HEK293T (cell line): ENCODE measurements around the gene TM4SF4.

Experiments used
- BHLHE40 ChIP-seq: fragments of 450-650 bp; IDR thresholded peaks from 2 replicates; pipeline ENCODE4 v1.6.1; 2016; ENCODE audit warnings: mild to moderate bottlenecking, moderate library complexity, borderline replicate concordance
- LEF1 ChIP-seq: fragments of 450-650 bp; IDR thresholded peaks from 2 replicates; pipeline ENCODE4 v1.6.1; 2017; ENCODE audit warnings: mild to moderate bottlenecking, borderline replicate concordance
- SUZ12 ChIP-seq: fragments of 450-650 bp; IDR thresholded peaks from 2 replicates; pipeline ENCODE4 v1.6.1; 2016; ENCODE audit warnings: mild to moderate bottlenecking
- ZNF384 ChIP-seq: fragments of 450-650 bp; IDR thresholded peaks from 2 replicates; pipeline ENCODE4 v1.6.1; 2016

- TF ChIP-seq BHLHE40 (no peak), LEF1 (no peak), ZNF384 (no peak), SUZ12 (no peak)
Measured at GRCh38 chr3:149506965-149507364, 32.5 kb downstream of the TM4SF4 start.
